ES-I3 (cell line): ENCODE data around the gene CARS2.
"Not testable (repeated sequence)": the region's sequence is repeated elsewhere in the genome, so short reads cannot be mapped to it uniquely, and the experiment has no call there.

Source experiments
- H3K36me3 ChIP-seq: 2 replicates; pipeline ENCODE4 v1.6.1; 2013; ENCODE audit warnings: mild to moderate bottlenecking, low read length, control low read depth, moderate library complexity; ENCODE audit not compliant: insufficient read depth
- H3K4me1 ChIP-seq: 2 replicates; pipeline ENCODE4 v1.6.1; 2013; ENCODE audit warnings: mild to moderate bottlenecking, control low read depth, low read length; ENCODE audit not compliant: insufficient read depth
- H3K9ac ChIP-seq: 2 replicates; pipeline ENCODE4 v1.6.1; 2013; ENCODE audit warnings: low read depth, mild to moderate bottlenecking, low read length, moderate library complexity
- H3K9me3 ChIP-seq: 2 replicates; pipeline ENCODE4 v1.6.1; 2013; ENCODE audit warnings: mild to moderate bottlenecking, low read length, moderate library complexity; ENCODE audit not compliant: control insufficient read depth, insufficient read depth

CARS2 gene

DNA sequence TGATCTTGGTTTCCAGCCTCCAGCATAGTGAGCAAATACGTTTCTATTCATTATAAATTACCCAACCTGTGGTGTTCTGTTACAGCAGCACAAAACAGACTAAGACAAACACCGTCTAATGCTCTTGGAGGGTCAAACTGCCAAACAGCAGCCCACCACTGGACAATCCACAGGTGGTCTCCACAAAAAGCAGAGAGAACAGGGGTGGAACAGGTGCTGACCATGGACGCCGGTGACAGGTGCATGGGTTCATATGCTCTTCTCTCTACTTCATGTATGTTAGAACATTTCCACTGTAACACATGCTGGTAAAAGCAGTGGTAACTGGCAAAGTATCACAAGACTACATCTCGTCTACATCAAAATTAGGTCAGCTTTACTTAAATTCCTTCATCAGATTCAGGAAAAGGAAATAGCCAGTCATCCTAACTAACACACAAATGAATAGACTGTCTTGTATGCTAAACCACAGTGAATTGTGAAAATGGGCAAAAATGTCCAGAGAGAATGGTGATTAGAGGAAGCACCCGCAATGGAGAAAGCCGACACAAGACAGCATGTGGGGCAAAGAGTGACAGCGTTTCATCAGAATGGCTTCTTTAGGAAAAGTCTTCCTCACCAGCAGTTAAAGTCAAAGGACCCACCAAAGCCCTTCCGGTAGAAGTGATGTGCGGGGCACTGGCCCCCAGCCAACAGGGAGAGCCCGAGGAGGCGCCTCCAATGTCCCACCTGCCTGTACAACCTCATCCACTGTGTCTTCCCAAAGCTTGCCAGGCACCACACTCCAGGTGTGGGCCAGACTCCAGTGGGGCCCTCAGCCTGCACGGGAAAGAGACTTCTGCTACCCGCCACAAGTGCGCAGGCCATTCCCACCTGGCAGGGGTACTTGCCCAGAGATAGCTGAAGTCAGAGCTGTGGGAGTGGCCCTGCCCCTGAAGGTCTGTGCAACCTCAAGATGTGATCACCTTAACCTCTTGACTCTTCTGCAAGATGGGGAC lies 6.5 kb downstream of the CARS2 start:
- Histone ChIP-seq H3K9me3 (no peaks in the 10 kb centered on the region), H3K4me1 (no peaks in the 10 kb centered on the region), H3K36me3 (peaks cover 23% of the 10 kb centered on the region), H3K9ac (no peak overlapping the region)

DNA sequence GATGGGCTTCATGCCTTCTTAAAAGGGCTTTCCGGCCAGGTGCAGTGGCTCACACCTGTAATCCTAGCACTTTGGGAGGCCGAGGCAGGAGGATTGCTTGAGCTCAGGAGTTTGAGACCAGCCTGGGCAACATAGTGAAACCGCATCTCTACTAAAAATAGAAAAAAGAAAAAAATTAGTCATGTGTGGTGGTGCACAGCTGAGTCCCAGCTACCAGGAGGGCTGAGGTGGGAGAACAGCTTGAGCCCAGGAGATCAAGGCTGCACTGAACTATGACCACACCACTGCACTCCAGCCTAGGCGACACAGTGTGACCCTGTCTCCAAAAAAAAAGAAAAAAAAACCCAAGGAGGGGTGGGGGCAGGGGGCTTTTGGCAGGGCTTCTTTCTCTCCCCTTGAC lies 7.2 kb downstream of the CARS2 start:
- Histone ChIP-seq H3K36me3 (peaks cover 23% of the 10 kb centered on the region), H3K4me1 (no peaks in the 10 kb centered on the region), H3K9ac (no peak overlapping the region), H3K9me3 (no peaks in the 10 kb centered on the region)

DNA sequence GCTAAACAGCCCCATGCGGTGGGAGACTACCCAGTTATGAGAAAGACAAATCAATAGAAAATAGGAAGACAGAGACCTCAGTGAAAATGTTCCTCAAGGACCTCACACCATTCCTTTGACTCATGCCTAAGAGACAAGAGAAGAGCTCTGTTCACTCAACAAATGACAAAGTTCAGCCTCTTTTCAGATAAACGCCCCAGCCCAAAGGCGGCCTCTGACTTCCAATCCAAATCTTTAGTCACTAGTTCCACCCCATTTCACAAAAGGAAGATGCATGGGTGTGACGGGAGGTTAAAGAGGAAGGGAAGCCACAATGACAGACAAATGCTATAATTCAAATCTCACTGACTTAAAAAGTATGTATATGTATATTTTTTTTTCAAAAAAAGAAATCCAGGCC lies 8.1 kb downstream of the CARS2 start:
- H3K36me3 ChIP-seq: peaks cover 23% of the 10 kb centered on the region
- H3K4me1 ChIP-seq: no peaks in the 10 kb centered on the region
- H3K9ac ChIP-seq: no peak overlapping the region

DNA sequence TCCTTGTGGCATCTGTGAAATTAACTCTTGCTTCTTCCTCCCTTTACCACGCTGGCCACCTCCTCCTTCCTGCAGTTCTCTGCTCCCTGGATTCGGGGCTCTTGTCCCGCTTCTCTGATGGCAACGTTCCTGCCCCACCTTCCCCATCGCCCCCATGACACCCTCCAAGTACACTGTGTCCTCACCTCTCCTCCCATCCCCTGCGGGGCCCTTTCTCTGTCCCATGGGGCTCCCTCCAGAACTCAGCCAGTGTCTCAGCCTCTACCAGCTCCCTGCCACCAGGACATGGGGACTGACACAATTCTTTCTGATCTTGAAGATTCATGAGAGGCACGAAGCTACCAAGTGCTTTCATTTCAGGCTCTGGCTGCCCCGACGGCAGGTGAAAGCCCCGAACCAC lies 9.1 kb downstream of the CARS2 start:
- peaks cover 23% of the 10 kb centered on the region for H3K36me3 ChIP-seq
- no peaks in the 10 kb centered on the region for H3K4me1 ChIP-seq
- no peaks in the 10 kb centered on the region for H3K9me3 ChIP-seq
- H3K9ac ChIP-seq: no peak overlapping the region

More for the DNA sequence above, 8.1 kb downstream of the CARS2 start:
- H3K9me3 ChIP-seq: no peaks in the 10 kb centered on the region

DNA sequence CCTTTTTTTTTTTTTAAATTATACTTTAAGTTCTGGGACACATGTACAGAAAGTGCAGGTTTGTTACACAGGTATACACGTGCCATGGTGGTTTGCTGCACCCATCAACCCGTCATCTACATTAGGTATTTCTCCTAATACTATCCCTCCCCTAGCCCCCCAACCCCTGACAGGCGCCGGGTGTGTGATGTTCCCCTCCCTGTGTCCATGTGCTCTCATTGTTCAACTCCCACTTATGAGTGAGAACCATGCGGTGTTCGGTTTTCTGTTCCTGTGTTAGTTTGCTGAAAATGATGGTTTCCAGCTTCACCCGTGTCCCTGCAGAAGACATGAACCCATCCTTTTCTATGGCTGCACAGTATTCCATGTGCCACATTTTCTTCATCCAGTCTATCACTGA lies 10.1 kb downstream of the CARS2 start:
- peaks cover 23% of the 10 kb centered on the region for H3K36me3 ChIP-seq
- H3K4me1 ChIP-seq: not testable (repeated sequence)

DNA sequence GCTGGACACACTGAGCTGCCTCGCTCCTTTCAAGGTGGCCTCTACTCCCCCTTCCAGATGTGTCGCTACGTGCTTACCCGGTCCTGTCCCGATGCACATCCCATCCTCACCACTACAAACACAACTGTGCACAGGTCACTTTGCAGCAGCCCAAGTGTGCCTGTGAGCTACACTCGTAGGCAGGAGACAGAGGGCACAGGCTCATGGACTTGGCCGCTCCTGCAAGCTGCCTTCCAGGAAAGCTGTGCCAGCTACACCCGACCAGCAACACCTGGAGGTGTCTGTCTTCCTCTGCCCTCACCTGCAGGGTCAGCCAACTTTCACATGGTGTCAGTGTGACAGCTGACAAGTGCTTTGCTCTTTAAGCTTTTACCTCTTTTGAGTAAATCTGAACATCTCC lies 15.4 kb downstream of the CARS2 start:
- Histone ChIP-seq H3K36me3 (peaks cover 2% of the 10 kb centered on the region), H3K9me3 (no peaks in the 10 kb centered on the region), H3K9ac (no peak overlapping the region), H3K4me1 (no peaks in the 10 kb centered on the region)

More for the DNA sequence above, 10.1 kb downstream of the CARS2 start:
- not testable (repeated sequence) for H3K9me3 ChIP-seq, H3K9ac ChIP-seq

DNA sequence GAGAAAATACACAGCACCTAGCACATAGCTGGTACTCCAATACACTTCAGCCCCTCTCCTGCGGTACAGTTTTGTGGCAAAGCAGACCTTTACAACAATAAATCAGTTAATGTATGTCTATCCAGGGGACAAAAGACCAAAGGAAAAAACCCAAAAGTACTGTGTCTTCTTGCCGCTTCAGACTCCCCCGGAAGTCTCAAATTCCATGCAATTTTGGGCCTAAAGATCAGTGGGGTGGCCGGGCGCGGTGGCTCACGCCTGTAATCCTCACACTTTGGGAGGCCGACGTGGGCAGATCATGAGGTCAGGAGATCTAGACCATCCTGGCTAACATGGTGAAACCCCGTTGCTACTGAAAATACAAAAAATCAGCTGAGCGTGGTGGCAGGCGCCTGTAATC lies 16.2 kb downstream of the CARS2 start:
- Histone ChIP-seq H3K9me3 (no peaks in the 10 kb centered on the region), H3K9ac (no peak overlapping the region), H3K4me1 (no peaks in the 10 kb centered on the region), H3K36me3 (no peaks in the 10 kb centered on the region; the same call in none of the 2 replicates)

DNA sequence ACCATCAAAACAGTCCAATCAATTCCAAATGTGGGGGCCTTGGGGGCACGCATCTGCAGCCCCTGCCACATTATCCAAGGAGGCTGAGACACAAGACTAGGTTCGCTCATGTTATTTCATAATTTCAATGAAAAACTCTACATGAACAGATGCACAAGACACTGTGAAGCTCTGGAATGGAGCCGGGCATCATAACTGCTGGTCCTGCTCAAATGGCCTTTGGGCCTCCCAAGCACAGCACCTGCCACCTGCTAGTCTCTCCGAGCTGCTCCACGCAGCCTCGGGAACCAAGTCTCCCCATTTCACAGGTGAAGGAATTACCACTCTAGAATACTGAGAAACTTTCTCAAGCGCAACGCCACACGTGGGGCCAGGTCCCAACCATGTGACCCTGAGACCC lies 16.9 kb downstream of the CARS2 start:
- Histone ChIP-seq H3K4me1 (no peaks in the 10 kb centered on the region), H3K9ac (no peak overlapping the region), H3K9me3 (no peaks in the 10 kb centered on the region), H3K36me3 (no peaks in the 10 kb centered on the region; the same call in none of the 2 replicates)

DNA sequence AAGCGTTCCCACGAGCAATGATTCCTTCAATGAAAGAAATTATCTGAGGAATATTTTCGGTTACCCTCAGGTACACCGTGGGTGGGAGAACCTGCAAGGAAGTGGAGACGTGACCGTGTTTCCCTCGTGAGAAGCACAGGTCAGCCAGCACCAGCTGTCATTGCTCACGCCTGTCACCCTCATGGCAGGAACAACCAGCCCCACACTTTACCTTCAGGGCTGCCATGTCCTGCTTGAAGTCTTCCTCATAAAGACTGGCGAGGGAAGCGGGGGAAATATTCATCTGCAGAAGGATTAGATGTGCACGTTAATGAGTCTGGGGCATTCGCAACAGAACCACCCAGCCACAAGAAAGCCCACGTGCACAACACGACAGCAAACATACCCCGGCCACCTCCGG lies 18.2 kb downstream of the CARS2 start:
- Histone ChIP-seq H3K9ac (no peak overlapping the region), H3K4me1 (no peaks in the 10 kb centered on the region), H3K36me3 (no peaks in the 10 kb centered on the region; the same call in none of the 2 replicates), H3K9me3 (no peaks in the 10 kb centered on the region)

DNA sequence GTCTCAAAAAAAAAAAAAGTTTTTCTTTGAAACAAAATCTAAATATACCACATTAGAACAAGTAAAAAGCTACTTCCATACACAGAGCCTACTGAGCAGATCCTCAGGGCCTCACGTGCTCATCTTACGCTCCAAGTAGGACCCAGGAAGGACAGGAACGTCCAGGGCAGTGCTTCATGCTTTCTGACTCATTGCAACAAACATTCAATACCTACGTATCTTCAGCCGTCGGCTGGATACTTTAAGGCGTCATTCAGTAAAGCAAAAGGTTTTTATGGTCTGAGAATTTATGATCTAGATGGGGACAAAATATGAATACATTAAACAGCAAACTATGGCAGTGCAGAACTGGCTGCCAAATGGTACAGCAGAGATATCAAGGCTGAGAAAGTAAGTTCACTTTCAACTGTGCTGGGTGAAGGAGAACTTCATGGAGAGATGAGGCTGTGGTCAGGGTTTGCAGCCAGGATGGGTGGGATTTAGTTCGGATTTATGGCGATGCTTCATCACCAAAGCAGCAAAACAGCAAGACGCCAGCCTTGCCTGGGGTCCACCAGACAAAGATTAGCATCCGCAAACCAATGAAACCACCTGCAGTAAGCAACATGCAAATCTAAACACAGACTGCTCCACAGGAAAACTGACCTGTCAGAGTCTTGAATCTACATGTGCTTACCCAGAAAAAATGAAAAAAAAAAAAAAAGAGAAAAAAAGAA lies 20.5 kb downstream of the CARS2 start:
- Histone ChIP-seq H3K9ac (no peak overlapping the region), H3K4me1 (no peaks in the 10 kb centered on the region), H3K36me3 (peaks cover 6% of the 10 kb centered on the region), H3K9me3 (no peaks in the 10 kb centered on the region)

DNA sequence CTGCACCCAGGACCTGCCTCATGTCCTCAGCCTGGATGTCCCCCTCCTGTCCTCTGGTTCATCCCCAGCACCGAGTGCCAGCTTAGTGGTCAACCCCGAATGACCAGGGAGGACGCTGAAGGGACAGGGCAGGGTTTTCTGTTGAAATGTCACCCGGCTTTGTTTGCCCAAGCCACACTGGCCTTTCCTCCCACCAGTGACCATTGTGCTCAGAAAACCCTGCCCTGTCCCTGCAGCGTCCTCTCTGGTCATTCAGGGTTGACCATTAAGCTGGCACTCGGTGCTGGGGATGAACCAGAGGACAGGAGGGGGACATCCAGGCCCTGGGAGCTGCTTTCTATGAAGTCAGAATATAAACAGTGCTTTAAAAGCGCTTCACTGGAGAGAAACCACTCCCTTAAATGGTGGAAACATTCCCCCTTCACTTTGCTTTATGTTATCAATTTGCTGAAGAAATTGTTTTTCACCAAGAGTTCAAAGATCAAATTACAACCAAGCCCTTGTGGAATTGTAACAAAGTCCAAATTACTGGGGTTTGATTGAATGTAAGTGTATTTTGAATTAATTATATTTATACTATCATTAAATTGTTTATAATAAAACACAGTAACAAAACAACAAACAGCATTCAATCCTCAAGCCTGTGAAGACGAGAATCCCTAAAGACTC lies 21.4 kb downstream of the CARS2 start:
- H3K9me3 ChIP-seq: no peaks in the 10 kb centered on the region
- H3K4me1 ChIP-seq: no peaks in the 10 kb centered on the region
- H3K36me3 ChIP-seq: peaks cover 6% of the 10 kb centered on the region
- H3K9ac ChIP-seq: no peak overlapping the region

DNA sequence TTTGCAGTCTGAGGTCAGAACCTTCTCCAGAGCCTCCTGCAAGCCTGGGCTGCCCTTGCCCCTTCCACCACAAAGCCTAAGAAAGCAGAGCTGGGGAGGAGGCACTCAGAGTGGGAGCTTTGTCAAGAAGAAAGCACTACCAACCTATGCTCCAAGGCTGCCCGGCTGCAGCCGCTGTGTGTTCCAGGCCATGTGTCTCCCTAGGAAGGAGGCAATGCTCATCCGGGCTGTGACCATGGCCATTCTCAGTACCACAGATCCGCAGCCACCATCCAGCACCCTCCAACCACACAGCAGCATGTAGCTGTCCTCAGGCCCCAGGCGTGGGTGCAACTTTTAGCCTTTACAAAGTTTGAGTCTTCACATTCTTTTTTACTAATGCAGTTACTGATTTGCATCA lies 22.0 kb downstream of the CARS2 start:
- Histone ChIP-seq H3K9me3 (no peaks in the 10 kb centered on the region), H3K4me1 (no peaks in the 10 kb centered on the region), H3K36me3 (peaks cover 6% of the 10 kb centered on the region), H3K9ac (no peak overlapping the region)

DNA sequence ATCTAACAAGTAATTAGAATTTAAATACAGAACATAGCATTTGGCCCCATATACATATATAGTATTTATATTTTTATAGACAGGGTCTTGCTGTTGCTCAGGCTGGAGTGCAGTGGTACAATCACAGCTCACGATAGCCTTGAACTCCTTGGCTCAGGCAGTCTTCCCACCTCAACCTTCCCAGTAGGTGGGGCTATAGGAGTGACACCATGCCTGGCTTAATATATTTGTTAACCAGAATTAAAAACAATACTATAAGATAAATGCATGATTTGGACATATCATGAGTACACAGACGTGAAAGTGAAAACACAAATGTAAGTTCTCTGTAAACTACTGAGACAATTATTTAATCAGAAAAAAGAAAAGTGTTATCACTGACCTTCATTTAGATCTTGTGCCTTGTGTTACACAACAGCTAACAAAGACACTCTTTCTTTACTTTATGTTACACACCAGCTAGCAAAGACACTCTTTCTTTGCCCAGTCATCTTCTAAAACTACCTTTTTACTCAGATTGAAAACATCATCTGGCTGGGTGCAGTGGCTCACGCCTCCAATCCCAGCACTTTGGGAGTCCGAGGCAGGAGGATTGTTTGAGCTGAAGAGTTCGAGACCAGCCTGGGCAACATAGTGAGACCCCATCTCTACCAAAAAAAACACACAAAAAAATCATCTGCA lies 22.6 kb downstream of the CARS2 start:
- Histone ChIP-seq H3K9me3 (no peaks in the 10 kb centered on the region), H3K36me3 (peaks cover 6% of the 10 kb centered on the region), H3K4me1 (no peaks in the 10 kb centered on the region), H3K9ac (no peak overlapping the region)

DNA sequence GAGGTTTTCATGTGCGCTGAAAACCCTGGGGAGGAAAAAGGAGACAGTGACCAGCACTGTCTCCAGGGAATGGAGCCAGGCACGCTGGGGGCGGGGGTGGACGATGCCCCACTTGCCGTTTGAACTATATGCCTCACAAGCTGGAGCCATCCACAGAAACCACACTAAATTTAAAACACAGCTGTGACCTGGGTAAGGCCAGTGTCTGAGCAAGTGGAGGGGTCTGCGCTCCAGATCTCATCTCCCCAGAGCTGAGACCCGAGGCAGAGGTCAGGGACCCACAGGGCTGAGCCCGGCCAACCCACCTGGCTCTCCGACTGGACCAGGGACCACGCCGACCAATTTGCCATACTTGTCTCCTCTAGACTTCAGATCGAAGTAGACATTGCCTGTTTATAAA lies 23.2 kb downstream of the CARS2 start:
- Histone ChIP-seq H3K36me3 (peaks cover 6% of the 10 kb centered on the region), H3K4me1 (no peaks in the 10 kb centered on the region), H3K9me3 (no peaks in the 10 kb centered on the region), H3K9ac (no peak overlapping the region)
